HG02852 (cell line): ENCODE results near the gene CREBBP.

Source experiments
- ATAC-seq: cut with Tn5 transposase; IDR thresholded peaks from one replicate; pipeline ENCODE4 v1.9.1; 2021; ENCODE audit warnings: mild to moderate bottlenecking, moderate library complexity; ENCODE audit not compliant: unreplicated experiment

Gene CREBBP

GRCh38 chr16:3738128-3738527 is 142.4 kb downstream of the CREBBP start:
- no peak for ATAC-seq

GRCh38 chr16:3737181-3737580 is 143.3 kb downstream of the CREBBP start:
- ATAC-seq, result no peak

- no peak for ATAC-seq
These were observed 144.4 kb downstream of the CREBBP start for GRCh38 chr16:3736116-3736515.

DNA sequence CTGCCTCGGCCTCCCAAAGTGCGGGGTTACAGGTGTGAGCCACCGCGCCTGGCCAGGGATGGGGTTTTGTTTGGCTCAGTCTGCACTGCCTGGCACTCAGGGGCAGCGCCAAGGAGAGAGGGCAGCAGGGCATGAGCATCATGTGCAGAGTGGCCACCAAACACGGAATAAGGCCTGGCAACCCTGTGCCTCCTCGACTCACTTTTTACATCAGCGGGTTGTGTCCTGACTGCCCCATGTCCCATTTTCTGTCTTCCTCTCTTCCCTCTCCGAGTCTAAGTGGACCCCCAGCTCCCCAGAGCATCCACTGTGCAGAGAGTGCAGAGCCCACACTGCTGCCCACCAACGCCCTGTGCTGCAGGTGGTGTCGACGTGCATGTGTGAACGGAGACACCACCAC is 145.0 kb downstream of the CREBBP start:
- no peak for ATAC-seq

GRCh38 chr16:3734758-3735221 is 145.7 kb downstream of the CREBBP start:
- ATAC-seq, result no peak

DNA sequence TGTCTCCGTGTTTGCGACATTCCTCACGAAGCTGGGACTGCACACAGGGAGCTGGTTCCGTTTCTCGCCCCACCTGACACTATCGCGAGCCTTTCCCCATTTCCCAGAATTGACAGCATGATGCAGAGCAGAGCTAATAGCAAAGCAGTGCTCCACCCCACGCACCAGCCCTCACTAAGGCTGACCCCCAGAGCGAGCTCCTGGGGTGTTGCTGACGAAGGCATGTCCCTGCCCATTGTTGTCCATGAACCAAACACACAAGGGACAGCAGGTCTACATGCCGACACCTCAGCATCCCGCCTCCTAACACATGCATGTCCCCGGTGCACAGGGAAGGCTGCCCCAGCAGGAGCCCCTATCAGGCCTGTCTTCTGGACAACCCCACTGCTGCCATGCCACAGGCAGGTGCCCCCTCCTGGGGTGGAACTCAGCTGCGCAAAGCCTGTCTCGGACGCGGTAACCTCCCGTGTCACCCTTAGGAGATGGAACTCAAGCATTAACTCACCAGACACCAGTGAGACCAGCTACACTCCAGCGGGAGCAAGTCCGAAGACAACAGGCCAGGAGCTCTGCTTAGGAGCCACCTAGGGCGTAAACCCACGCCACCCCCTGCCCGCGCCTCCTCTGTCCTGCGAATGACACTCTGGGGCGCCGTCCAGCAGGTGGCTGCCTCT is 146.3 kb downstream of the CREBBP start:
- no peak for ATAC-seq

DNA sequence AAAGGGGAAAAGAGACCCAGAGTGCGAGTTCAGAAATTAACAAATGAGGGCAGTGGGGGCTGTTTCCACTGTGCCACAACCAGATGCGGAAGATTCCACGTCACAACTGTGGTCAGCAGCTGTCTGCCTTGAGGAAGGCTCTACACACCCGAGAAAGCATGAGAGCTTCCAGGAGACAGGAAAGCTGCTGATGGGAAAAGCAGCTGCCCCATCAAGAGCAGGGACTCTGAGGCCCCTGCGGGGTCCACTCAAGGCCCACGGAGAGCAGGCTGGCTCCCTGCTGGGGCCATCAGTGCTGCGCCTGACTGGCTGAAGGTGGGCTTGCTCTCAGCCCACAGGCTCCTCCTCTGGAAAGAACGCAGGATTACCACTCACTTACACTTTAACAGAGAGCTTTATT is 148.3 kb downstream of the CREBBP start:
- ATAC-seq, result no peak

DNA sequence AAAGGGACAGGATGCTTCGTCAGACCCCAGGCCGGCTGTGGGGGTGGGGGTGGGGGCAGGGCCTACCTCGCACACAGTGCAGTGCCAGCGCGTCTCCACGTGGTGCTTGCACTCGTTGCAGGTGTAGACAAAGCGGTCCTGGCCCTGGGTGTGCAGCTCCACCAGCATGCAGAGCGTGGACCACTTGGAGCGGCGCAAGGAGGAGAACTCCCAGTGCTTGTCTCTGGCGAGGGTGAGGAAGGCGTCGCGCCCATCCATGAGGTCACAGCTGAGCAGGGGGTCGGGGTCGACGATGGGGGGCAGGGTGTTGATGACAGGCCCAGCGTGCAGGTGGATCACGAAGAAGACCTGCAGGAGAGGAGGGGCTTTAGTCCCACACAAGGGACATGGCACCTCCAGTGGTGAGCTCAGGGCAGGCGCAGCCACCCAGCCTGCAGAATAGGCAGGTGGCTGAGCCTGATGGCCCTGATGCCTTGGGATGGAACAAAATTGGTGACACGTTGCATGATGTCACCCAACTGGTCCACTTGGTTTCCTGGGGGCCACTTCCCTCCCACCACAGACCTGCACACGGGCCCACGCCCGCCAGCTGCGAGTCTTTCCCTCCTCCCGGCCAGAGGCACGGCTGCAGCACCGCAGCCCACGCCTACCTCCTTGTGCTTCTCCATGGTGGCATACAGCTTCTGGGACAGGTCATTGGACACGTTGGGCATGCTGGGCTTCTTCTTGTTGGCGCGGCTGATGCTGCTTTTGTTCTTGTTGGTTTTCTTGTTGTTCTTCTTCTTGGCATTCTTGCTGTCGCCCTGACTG is 149.2 kb downstream of the CREBBP start:
- no peak for ATAC-seq

GRCh38 chr16:3730161-3731125 is 150.1 kb downstream of the CREBBP start:
- no peak for ATAC-seq

DNA sequence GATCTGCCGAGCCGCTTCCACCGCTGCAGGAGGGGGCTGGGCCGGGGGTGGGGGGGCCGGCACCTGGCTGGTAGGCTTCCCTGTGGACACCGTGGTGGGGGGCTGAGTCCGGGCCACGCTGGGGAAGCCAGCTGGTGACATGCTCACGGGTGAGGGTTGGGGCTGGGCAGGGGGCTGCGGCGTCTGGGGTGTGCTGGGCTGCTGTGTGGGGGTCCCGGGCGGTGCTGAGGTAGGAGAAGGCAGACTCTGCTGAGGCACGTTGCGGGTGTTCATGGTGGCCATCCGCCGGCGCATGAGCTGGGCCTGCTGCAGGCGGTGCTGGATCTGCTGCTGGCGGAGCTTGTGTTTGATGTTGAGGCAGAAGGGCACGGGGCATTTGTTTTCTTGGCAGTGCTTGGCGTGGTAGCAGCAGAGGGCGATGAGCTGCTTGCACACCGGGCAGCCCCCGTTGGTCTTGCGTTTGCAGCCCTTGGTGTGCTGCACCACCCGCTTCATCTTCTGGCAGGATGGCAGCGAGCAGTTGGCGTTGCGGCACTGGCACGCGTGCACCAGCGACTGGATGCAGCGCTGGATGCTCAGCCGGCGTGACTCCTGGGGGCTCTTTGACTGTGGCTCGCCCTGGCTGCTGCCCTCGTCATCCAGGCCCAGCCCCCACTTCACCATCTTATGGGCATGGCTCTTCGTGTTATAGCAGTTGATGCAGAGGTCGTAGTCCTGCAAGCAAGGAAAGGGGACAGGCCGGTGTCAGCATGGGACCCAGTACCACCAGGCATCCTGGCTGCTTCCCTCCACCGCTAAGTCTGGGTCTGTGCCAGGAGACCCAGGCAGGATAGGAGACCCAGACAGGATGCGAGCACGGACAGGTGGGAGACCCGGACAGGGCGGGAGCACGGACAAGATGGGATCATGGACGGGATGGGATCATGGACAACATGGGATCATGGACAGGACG is 151.1 kb downstream of the CREBBP start:
- ATAC-seq, result no peak

DNA sequence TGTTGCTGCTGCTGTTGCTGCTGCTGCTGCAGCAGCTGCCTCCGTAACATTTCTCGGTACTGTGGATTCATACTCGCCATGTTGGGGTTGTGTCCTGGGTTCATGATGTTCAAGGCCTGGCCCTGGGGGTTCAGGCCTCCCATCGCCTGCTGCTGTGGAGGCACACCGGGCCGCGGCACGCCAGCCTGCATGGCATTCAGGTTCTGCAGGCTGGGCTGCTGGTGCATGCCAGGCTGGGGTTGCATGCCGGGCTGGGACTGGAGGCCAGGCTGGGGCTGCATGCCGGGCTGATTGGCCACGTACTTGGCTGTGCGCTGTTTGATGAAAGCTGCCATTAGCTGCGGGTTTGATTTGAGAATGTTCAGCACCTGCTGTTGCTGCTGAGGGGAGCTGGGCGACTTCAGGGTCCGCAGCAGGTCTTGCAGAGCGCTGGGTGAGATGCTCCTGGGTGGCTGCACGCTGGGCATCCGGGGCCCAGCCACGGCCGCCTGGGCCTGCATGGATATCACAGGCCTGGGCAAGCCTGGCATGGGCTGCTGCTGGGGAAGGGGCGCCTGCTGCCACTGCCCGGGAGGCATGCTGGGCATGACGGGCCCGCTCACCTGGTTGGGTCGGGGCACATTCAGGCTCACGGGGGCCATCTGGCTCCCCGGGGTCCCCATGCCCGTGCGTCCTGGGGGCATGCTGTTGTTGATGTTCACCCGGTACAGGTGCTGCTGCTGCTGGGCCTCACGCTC is 151.9 kb downstream of the CREBBP start:
- ATAC-seq, result no peak

GRCh38 chr16:3727806-3728381 is 152.6 kb downstream of the CREBBP start:
- no peak for ATAC-seq

DNA sequence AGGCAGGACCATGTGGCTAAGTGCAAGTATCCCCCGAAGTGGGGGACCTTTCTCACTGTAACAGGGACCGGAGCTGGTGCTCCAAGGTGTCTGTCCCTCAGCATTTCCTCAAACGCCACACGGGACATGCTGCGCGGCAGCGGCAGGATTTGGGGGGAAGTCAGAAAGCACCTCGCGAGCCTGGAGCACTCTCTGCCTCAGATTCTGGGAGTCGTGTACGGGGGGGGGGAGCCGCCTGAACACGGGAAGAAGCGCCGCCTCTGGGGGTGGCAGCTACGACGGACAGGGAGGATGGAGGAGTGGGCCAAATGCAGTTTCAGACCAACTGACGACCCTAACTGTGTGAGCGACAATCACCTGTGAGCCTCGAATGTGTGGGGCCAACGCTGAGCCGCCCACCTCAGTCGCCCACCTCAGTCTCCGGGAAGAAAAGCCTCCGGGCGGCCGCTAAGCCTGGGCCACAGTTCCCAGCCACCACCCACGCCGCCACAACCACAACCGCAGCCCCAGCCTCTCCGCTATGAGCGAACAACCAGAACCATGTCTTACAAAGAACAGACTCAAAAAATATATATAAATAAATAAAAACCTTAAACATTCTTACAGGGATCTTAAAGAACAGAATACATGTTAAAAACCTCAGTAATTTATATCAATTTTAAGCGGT is 154.4 kb downstream of the CREBBP start:
- ATAC-seq, result no peak

DNA sequence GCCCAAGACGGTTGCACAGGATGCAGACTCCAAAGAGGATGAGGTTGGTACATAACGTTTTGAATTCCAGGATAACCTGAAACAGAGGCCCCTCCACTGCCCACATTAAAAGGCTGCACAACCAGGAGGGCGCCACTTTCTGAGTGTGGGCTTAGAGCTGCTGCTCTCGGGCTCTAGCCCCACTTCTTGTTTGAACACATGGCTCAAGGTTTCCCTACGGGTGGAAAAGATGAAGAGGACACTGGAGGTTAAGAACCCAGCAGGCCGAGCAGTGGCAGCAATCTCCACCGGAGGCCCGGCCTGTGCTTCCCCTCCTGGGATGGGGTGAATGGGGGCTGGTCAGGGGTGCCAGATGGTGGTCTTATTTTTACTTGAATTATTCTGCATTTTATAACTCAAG is 155.2 kb downstream of the CREBBP start:
- no peak for ATAC-seq

DNA sequence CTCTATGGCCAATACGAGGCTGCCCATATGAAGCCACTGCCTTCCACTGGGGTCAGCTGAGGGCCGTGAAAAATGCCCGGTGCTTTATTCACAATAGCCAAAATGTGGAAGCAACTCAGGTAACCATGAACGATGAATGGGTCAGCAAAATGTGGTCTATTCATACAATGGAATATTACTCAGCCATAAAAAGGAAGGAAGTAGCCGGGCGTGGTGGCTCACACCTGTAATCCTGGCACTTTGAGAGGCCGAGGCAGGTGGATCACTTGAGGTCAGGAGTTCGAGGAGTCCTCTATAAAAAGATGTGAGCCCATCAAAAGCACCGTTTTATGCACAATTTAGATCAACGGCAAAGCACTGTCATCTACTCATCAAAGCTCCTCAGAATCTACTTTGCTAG is 158.0 kb downstream of the CREBBP start:
- no peak for ATAC-seq

DNA sequence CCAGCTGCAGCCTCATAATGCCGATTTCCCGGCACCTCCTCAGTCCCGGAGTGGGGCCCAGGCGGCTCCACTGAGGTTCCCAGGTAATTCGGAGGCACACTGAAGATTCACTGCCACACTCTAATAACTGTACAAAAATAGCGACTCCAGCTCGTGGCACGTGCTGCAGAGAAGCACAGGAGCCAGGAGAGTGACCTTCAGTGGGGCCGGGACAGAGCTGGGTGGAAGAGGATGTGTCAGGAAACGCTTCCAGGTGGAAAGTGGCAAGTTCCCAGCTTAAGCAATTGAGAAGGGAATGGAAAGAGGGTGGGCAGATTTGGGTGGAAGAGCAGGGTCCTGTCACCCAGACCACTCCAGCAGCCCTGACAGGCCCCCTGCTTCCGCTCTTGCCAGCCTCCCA is 160.1 kb downstream of the CREBBP start:
- no peak for ATAC-seq

DNA sequence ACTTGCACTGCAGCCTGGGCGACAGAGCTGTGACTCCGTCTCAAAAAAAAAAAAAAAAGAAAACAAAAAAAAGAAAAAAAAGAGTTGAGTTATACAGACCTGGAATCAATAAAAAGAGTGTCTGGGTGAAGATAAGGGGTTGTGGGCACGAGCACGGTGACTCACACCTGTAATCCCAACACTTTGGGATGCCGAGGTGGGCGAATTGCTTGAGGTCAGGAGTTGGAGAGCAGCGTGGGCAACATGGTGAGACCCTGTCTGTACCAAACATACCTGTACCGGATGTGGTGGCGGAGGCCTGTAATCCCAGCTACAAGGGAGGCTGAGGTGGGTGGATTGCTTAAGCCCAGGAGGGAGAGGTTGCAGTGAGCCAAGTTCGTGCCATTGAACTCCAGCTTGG is 161.9 kb downstream of the CREBBP start:
- ATAC-seq, result no peak

GRCh38 chr16:3718019-3718391 is 162.5 kb downstream of the CREBBP start:
- no peak for ATAC-seq
